OCI-LY3 (cell line): Measurements from ENCODE around the gene MEIS3.

ENCODE experiments used
- H2AFZ ChIP-seq: fragments of 200-600, 300-600 bp; shearing (Covaris generic); 2 replicates; pipeline ENCODE4 v1.6.0; 2014; ENCODE audit warnings: antibody characterized with exemption, low read depth, low read length
- H3K27ac ChIP-seq: fragments of 200-600, 300-600 bp; sonication (generic); 2 replicates; pipeline ENCODE4 v1.5.1; 2014; ENCODE audit warnings: mild to moderate bottlenecking, low read length, moderate library complexity, mixed read lengths
- H3K27me3 ChIP-seq: fragments of 200-600, 300-600 bp; sonication (generic); 2 replicates; pipeline ENCODE4 v1.6.1; 2014; ENCODE audit warnings: low read depth, low read length, mixed read lengths
- H3K36me3 ChIP-seq: fragments of 200-600, 300-600 bp; sonication (generic); replicated peaks from 2 replicates; pipeline ENCODE3; 2014; ENCODE audit warnings: low read depth, low read length, mixed read lengths
- H3K4me1 ChIP-seq: fragments of 300-600, 200-600 bp; sonication (generic); 2 replicates; pipeline ENCODE4 v1.6.1; 2014; ENCODE audit warnings: low read length, mixed read lengths
- H3K4me2 ChIP-seq: fragments of 200-600, 300-600 bp; sonication (generic); 2 replicates; pipeline ENCODE4 v1.6.1; 2014; ENCODE audit warnings: low read length, mixed read lengths
- H3K4me3 ChIP-seq: fragments of 300-600, 200-600 bp; sonication (generic); 2 replicates; pipeline ENCODE4 v1.5.1; 2014; ENCODE audit warnings: antibody characterized with exemption, mild to moderate bottlenecking, low read length, moderate library complexity
- H3K79me2 ChIP-seq: fragments of 300-600, 200-600 bp; shearing (Covaris generic); 2 replicates; pipeline ENCODE4 v1.6.1; 2014; ENCODE audit warnings: mild to moderate bottlenecking, low read length, mixed read lengths
- H3K9ac ChIP-seq: fragments of 300-600, 200-600 bp; shearing (Covaris generic); 2 replicates; pipeline ENCODE4 v1.6.0; 2014; ENCODE audit warnings: mild to moderate bottlenecking, low read length, moderate library complexity
- H3K9me3 ChIP-seq: fragments of 200-600, 300-600 bp; shearing (Covaris generic); 2 replicates; pipeline ENCODE4 v1.6.1; 2014; ENCODE audit warnings: low read length, mixed read lengths; ENCODE audit not compliant: insufficient read depth
- H4K20me1 ChIP-seq: fragments of 200-600, 300-600 bp; sonication (generic); 2 replicates; pipeline ENCODE4 v1.6.1; 2016; ENCODE audit warnings: low read length, mixed read lengths; ENCODE audit not compliant: insufficient read depth
- EZH2phosphoT487 ChIP-seq: fragments of 200-600 bp; shearing (Covaris generic); IDR thresholded peaks from 2 replicates; pipeline ENCODE4 v1.6.1; 2018; ENCODE audit warnings: antibody characterized with exemption, mixed run types, low read depth
- TF ChIP-seq, protein P1 (sequence below): fragments of 200-600, 300-600 bp; sonication (generic); IDR thresholded peaks from 2 replicates; pipeline ENCODE4 v1.5.1; 2014; ENCODE audit warnings: antibody characterized with exemption, low read length, low read depth

The MEIS3 gene

DNA sequence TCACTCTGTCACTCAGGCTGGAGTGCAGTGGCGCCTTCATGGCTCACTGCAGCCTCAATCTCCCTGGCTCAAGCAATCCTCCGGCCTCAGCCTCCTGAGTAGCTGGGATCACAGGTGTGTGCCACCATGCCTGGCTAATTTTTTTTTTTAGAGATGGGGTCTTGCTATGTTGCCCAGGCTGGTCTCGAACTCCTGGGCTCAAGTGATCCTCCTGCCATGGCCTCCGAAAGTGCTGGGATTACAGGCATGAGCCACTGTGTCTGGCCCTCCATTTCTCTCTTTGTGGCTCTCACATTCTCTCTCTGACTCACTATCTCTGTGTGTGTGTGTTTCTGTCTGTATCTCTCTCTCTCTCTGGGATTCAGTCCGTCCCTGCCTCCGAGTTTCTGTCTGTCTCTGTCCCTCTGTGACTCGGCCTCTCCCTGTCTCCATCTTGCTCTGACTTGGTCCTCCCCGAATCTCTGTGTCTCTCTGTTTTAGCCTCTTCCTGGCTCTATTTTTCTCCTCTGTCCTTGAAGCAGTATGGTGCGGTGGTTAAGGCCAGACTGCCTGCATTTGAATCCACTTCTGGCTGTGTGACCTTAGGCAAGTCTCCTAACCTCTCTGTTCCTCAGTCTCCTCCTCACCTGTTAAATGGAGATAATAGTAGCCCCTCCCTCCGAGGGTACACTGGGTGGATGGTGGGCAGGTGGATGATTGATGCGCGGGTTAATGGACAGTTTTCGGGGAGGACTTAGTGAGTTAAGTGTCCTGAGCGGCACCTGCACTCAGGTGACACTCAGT is 11.0 kb downstream of the MEIS3 start:
- Histone ChIP-seq H3K79me2 (no peaks in the 10 kb centered on the region), H2AFZ (no peak overlapping the region), H3K27ac (no peak overlapping the region), H3K9me3 (no peaks in the 10 kb centered on the region), H3K4me2 (no peak overlapping the region), H3K4me3 (no peak overlapping the region), H3K27me3 (0 out of 2 replicates have a peak, but pooled peaks cover 2% of the 10 kb centered on the region), H3K9ac (no peak overlapping the region), H4K20me1 (0 out of 2 replicates have a peak, but pooled peaks cover 3% of the 10 kb centered on the region), H3K36me3 (no peaks in the 10 kb centered on the region), H3K4me1 (no peaks in the 10 kb centered on the region)
- TF ChIP-seq, protein P1, sequence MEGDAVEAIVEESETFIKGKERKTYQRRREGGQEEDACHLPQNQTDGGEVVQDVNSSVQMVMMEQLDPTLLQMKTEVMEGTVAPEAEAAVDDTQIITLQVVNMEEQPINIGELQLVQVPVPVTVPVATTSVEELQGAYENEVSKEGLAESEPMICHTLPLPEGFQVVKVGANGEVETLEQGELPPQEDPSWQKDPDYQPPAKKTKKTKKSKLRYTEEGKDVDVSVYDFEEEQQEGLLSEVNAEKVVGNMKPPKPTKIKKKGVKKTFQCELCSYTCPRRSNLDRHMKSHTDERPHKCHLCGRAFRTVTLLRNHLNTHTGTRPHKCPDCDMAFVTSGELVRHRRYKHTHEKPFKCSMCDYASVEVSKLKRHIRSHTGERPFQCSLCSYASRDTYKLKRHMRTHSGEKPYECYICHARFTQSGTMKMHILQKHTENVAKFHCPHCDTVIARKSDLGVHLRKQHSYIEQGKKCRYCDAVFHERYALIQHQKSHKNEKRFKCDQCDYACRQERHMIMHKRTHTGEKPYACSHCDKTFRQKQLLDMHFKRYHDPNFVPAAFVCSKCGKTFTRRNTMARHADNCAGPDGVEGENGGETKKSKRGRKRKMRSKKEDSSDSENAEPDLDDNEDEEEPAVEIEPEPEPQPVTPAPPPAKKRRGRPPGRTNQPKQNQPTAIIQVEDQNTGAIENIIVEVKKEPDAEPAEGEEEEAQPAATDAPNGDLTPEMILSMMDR = no peak
- no peak for TF ChIP-seq EZH2phosphoT487

DNA sequence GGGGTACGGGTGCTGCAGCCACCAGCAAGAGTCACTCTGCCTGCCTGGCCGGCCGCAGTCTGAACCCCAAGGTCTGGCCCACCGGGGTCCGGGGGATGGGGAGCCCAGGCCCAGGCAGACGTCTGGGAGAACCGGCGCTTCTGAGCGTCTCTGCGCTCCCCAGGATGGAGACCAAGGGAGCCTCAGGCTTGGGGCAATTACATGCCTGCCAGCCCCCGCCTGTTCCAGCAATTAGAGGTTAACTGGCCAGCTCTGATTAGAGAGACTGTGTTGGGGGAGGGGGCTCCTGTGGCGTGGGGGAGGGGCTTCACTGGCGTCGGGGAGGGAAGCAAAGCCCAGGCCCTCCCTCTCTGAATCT is 11.9 kb downstream of the MEIS3 start:
- Histone ChIP-seq H2AFZ (no peak overlapping the region), H3K4me3 (no peak overlapping the region), H3K9me3 (no peaks in the 10 kb centered on the region), H3K4me1 (no peaks in the 10 kb centered on the region), H3K27me3 (no peaks in the 10 kb centered on the region), H3K79me2 (no peaks in the 10 kb centered on the region), H3K27ac (no peak overlapping the region), H3K4me2 (no peak overlapping the region), H3K36me3 (no peaks in the 10 kb centered on the region), H4K20me1 (0 out of 2 replicates have a peak, but pooled peaks cover 3% of the 10 kb centered on the region), H3K9ac (no peak overlapping the region)
- TF ChIP-seq EZH2phosphoT487 = no peak
- TF ChIP-seq, protein P1 = no peak

DNA sequence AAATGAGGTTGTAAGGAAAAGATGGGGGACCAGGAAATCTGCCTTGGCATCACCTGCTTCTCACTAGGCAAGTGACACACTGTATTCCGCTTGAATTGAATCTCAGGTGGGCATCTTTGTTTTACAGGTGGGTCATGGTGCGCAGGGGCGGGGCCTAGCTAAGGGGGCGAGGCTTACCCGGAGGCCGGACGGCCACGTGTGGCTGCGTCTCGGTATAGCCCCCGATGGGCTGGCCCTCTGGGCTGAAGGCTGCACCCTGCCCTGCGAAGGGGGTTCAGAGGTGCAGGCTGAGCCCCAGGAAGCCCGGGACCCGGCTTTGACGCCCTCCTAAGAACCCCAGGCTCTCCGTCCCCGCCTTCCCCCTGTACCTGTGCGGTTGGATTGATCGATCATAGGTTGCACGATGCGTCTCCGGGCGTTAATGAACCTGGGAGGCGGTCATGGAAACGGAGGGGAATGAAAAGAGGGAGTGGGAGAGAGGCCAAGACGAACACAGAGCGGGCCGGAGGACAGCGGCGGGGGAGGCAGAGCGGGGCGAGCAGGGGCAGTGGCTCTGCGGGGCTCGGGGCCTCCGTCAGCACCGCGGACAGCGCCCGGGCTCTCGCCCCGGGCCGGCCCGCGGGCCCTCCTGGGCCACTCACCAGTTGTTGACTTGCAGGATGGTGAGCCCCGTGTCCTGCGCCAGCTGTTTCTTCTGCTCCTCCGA is 12.5 kb downstream of the MEIS3 start:
- Histone ChIP-seq H3K9ac (no peak overlapping the region), H3K27ac (no peak overlapping the region), H3K79me2 (no peaks in the 10 kb centered on the region), H3K4me1 (no peaks in the 10 kb centered on the region), H2AFZ (no peak overlapping the region), H3K36me3 (no peaks in the 10 kb centered on the region), H3K4me2 (no peak overlapping the region), H3K27me3 (no peaks in the 10 kb centered on the region), H4K20me1 (0 out of 2 replicates have a peak, but pooled peaks cover 3% of the 10 kb centered on the region), H3K4me3 (no peak overlapping the region), H3K9me3 (no peaks in the 10 kb centered on the region)
- TF ChIP-seq, protein P1 = no peak
- TF ChIP-seq EZH2phosphoT487 = no peak

- no peaks in the 10 kb centered on the region for H3K79me2 ChIP-seq
- H3K4me2 ChIP-seq = no peak overlapping the region
- no peaks in the 10 kb centered on the region for H3K36me3 ChIP-seq
- H2AFZ ChIP-seq = no peak overlapping the region
- 0 out of 2 replicates have a peak, but pooled peaks cover 3% of the 10 kb centered on the region for H4K20me1 ChIP-seq
- no peak for TF ChIP-seq EZH2phosphoT487
- TF ChIP-seq, protein P1 = no peak
- no peak overlapping the region for H3K27ac ChIP-seq
- no peak overlapping the region for H3K4me3 ChIP-seq
- no peaks in the 10 kb centered on the region for H3K27me3 ChIP-seq
- H3K4me1 ChIP-seq = no peaks in the 10 kb centered on the region
- no peaks in the 10 kb centered on the region for H3K9me3 ChIP-seq
- no peak overlapping the region for H3K9ac ChIP-seq
Measured at GRCh38 chr19:47405854-47406417, 13.4 kb downstream of the MEIS3 start.
